ENCODE results near the gene IQGAP3.

Gene IQGAP3

DNA sequence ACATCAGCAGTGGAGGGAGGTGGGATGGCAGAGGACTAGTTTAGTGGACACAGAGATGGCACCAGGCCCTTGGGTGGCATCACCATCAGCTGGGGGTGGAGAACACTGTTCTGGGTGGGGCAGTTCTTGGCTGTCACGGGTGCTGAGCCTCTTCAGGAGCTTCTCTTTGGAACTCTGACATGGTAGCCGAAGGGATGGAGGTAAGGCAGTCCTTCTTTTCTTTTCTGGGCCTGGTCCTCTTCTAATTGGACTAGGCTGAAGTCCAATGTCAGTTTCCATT, 63.5 kb downstream of the IQGAP3 start:
- DNase-seq, result no peak

DNA sequence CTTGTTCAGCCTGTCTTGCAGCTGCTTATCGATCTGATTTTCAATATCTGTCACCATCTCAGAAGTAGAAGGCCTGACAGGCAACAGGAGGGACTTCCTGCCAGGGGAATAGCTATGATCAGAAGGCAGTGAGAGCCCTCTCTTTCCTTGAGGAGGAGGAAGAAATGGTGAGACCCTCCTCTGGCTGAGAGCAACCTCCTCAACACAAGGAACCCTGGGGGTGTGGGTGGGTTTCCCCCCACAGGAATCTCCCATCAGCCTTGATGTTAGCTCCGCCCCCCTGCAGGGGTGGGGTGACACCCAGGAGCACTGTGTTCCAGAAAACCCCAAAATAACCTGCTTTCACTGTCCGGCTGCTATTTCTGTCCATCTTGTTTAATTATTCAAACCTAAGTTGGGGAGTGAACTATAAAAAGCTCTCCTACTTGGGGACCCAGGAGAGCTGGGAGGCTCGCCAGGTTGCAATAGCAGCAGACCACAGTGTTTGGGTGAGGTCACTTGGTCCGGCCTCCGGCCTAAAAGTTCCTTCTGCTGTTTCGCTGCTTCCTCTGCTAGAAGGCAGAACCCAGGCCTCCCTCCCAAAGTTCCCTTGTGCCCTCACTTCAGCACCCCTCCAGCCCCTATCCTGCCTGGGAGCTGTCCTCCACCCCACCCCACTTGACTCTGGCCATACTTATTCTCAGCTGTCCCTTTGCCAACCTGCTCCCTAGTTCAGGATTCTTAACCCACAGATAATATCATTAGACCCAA, 64.0 kb downstream of the IQGAP3 start:
- DNase-seq, result no peak

DNA sequence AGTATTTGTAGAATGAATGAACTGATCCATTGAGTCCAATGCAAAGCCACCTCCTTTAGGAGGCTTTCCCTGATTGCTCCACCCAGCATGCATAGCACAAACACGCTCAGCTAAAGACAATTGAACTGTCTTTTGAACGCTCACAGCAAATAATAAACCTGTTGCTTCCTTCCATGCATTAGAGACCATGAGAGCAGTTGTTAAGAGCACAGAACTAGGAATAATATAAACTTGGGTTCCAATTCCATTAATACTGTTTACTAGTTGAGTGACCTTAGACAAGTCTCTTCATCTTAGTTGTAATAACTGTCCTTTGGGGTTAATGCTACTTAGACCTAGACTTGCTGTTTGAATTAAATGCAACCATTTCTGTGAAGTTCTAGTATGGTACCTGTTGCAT, 65.9 kb downstream of the IQGAP3 start:
- DNase-seq, result no peak

GRCh38 chr1:156505679-156506298, 66.6 kb downstream of the IQGAP3 start:
- DNase-seq, result no peak

- peak; percentile 99 for DNase-seq
Observed at GRCh38 chr1:156504821-156505678, 67.3 kb downstream of the IQGAP3 start.

DNA sequence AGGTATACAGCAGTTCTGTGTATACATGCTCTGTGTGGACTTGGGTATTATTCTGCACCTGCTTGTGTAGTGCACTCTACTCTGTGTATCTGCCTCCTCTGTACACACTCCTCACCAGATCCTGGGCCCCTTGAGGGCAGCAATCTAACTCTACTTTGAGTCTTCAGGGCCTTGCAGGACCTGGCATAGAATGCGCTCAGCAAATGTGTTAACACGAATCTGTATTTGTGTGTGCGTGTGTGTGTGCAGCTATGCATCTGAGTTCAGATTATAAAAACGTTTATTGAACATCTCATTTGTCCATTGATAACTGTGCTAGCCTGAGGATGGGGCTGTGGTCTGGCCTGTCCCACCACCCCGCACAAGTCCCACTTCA, 67.9 kb downstream of the IQGAP3 start:
- DNase-seq, result peak; percentile 74

DNA sequence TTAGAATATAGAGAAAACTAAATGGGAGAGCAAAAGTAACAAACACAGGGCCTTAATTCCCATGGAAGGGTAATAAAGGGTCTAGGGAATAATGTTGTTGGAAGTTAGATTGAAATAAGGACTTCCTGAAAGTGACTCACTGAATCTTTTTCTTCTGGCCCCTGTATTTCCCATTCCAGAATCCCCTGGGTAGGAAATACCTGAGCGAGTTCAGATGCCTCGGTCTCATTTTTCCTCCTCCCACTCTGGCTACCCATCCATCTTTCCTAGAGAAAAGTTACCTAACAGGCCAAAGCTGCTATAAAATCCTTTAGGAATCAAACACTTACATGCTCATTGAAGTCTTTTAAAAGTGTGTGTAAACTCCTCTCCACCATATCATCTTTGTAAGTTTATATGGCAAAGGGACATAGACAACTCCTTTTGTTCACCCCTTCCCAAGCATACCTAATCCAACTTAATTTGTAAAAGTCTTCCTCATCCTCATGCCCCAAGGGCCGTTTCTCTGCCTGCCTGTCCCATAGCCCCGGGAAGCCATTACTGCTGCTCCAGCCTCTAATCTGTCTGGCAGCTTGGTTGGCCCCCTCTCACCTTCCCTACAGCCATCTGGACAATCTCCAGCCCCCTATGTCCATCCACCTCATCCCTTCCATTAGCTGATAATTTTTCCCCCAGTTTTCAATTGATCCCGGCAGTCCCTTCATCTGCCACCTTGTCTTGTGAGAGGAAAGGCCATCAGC, 68.5 kb downstream of the IQGAP3 start:
- no peak for DNase-seq

DNA sequence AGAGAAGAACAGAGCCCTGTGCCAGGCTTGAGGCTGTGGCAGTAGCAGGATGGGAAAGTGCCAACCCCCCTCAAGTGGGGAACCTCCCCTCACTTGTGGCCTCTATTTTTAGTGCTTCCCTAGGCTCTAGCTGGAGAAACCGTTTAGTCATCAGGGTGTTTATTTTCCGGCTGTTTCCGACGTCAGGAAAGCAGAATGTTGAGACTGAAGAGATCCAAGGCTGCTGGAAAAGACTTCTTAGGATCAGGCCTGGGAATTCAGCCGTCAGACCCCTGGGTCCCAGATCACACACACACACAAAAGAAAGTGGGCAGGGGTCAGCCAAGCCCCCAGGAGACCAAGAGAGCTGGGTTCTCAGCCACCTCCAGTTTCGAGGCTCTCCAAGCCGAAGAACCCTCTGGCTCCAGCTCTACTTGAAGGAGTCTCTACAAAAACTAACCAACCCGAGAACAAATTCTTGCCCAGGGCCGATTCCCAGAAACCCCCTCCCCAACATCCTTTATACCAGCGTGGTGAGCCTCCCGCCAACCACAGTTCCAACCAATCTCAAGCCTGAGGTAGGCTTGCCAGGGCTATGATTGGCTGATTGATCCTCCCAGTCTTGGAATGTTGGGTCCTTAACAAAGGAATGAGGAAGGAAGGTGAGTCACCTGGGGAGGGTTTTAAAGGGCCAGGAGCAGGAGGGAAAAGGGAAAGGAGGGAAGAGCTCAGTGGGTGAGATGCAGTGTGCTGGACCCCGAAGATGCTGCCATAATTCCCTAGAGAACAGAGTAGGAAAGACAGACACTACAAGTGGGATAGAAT, 69.3 kb downstream of the IQGAP3 start:
- DNase-seq, result peak; percentile 84

DNA sequence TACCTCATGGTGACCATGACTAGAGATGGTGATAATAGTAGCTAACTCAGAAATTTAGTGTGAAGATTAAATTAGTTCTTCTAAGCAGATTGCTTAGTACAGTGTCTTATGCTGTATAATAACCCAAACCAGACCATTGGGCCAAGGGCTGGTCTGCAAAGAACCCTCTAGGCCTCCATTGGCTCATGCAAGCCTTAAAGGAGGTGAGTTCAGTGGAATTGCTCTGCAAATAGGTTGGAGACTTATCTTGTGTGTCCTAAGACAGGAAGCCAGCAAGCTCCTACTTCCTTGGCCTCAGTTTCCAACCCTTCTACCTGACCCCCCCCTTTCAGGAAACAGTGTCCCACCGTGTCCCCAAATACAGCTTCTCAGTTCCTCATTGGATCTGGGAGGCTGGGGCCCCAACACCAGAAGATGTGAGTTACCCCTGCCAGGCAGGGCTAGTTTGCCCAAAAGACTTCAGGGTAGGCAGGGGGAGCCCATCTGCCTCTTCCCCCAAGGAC, 69.9 kb downstream of the IQGAP3 start:
- no peak for DNase-seq

- DNase-seq, result peak; percentile 98
Observed at GRCh38 chr1:156500793-156501506, 71.4 kb downstream of the IQGAP3 start.

- DNase-seq, result no peak
Observed at GRCh38 chr1:156500543-156500792, 71.9 kb downstream of the IQGAP3 start, which contains the start of gene MEF2D. MEF2D (minus strand) TSS chr1:156500775; CDS start chr1:156483292, 17,483 bp downstream.

- DNase-seq, result peak; percentile 51
Observed at GRCh38 chr1:156499842-156500542, 72.4 kb downstream of the IQGAP3 start.

GRCh38 chr1:156499194-156499841, 73.0 kb downstream of the IQGAP3 start:
- DNase-seq, result no peak

DNA sequence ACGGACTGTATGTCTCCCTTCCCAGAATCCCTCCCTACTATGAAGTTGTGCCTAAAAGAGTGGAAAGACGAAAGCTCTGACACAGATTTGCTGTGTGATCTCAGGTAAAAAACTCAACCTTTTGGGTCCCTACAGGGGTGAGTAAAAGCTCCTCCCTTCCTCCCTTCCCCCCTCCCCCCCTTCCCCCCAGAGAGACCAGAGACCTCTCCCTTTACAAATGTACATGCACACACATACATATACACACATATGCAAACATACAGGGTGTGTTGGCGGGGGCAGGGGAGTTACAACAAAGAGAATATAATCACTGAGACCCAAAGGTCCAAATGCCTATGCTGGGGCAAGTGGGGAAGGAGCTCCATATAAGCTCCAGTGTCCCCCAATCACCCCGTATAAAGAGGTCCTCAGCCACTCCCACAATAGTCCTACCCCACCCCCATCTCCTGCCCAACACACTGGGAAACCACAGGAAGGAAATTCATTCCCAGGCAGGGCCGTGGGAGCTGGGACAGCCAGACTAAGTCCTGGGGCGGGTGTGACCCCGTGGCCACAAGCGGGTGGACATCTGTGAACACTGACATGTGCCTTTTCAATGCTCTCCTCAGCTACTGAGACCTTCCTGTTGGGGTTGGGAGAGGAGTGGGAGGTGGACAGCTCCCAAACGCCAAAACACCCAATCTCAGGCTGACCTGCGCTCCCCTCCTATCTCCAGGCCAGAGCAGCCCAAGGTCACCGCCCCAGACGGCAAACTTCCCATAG, 73.8 kb downstream of the IQGAP3 start:
- no peak for DNase-seq

DNA sequence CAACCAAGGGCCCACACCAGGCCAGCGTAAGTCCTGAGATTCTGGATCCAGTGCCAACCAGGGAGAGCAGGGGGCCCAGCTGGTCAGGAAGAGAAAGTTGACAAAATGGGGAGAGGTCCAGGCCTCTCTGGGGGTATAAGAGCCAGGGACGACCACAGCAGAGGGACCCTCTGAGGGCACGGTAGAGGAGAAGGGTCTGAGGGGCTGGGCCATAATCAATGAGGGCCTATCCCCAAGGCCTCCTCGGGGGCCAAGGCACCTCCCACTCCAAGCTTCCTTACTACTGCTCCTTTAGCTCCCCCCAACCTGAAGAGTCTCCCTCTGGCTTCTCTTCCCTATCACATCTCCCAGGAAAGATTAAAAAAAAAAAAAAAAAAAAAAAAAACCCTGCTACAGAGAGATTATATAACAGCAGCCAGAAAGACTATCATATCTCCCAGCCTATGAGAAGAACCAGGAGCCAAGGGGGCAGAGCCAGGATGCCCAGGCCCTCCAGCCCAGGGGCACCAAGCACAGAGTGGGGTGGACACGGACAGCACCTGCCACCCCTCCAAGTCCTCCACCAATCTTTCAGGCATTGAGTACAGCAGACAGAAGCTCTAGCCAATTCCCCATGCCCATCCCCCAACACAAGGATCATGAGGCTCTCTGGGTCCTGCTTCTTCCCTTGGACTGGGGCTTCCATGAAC, 74.5 kb downstream of the IQGAP3 start:
- DNase-seq, result no peak

- DNase-seq, result no peak
Observed at GRCh38 chr1:156497078-156497742, 75.2 kb downstream of the IQGAP3 start.

- DNase-seq, result no peak
Observed at GRCh38 chr1:156496211-156496761, 76.1 kb downstream of the IQGAP3 start.

Data from hematopoietic multipotent progenitor cell treated with erythropoietin and hydrocortisone succinate and interleukin-3 and kit ligand, for 4 days (in vitro differentiated cells).